Measurements from ENCODE around the gene B3GALT4. TPM values are rescaled to one million over a fixed set of nuclear protein-coding genes. Genes with fewer than 3 reads are reported as not detected.

B3GALT4 gene
- total and polyA plus RNA-seq, 2 of the 13 experiments (the other 11 are each of a cell fraction or from before 2014, with no cell fraction given) = 0.04 to 0.27 TPM

DNA sequence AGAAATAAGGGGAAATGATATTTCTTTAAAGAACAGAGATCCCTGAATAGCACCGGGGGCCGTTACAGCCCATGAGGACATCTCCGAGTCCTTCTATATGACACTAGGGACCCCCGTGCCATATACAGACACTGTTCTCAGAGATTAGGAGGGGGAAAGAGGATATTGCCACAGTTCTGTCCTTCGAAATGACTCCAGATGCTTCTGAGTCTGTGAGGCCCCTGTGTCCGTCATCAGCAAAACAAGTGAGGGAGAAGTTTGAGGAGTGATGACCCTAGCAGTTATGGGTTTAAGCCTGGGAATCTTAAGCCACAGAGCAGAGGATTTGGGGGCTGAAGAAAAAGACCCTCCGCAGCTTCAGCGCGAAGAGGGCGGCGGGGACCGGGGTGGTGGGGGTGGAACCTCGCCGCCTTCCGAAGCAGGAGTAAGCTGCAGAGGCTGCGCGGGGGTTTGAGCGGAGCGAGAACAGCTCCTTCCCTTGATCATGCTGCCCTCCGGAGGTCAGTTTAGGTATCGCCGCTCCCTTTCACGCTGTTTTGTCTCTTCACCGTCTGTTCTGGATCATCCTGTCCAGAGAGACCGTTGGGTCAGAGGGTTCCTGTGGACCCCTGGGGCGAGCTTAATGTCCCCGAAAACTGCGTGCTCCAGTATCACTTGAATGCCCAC is 28.8 kb upstream of the B3GALT4 start (continued):
- TF ChIP-seq ZNF501 (CRISPR knock-in tag; IDR thresholded peaks at IDR 0.05) = no peak
- TF ChIP-seq ZNF678 (CRISPR knock-in tag; IDR thresholded peaks at IDR 0.05) = no peak
- no peak for TF ChIP-seq ZNF567 (CRISPR knock-in tag; IDR thresholded peaks at IDR 0.05; ENCODE audit: borderline replicate concordance)
- no peak for TF ChIP-seq SMARCE1 (IDR thresholded peaks at IDR 0.05; ENCODE audit: borderline replicate concordance)
- no peak for TF ChIP-seq ZNF225 (CRISPR knock-in tag; IDR thresholded peaks at IDR 0.05)
- TF ChIP-seq, protein P1, sequence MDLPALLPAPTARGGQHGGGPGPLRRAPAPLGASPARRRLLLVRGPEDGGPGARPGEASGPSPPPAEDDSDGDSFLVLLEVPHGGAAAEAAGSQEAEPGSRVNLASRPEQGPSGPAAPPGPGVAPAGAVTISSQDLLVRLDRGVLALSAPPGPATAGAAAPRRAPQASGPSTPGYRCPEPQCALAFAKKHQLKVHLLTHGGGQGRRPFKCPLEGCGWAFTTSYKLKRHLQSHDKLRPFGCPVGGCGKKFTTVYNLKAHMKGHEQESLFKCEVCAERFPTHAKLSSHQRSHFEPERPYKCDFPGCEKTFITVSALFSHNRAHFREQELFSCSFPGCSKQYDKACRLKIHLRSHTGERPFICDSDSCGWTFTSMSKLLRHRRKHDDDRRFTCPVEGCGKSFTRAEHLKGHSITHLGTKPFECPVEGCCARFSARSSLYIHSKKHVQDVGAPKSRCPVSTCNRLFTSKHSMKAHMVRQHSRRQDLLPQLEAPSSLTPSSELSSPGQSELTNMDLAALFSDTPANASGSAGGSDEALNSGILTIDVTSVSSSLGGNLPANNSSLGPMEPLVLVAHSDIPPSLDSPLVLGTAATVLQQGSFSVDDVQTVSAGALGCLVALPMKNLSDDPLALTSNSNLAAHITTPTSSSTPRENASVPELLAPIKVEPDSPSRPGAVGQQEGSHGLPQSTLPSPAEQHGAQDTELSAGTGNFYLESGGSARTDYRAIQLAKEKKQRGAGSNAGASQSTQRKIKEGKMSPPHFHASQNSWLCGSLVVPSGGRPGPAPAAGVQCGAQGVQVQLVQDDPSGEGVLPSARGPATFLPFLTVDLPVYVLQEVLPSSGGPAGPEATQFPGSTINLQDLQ (CRISPR knock-in tag; IDR thresholded peaks at IDR 0.05) = no peak
- 0 out of 2 replicates have a peak, but pooled peaks have one; percentile 1 for TF ChIP-seq NFE2L2 (IDR thresholded peaks at IDR 0.05; ENCODE audit: low read length)
- TF ChIP-seq ZNF235 (CRISPR knock-in tag; IDR thresholded peaks at IDR 0.05; ENCODE audit: borderline replicate concordance) = no peak
- TF ChIP-seq ARNT2 (CRISPR knock-in tag; IDR thresholded peaks at IDR 0.05; ENCODE audit: low read depth) = no peak
- TF ChIP-seq, protein P2, sequence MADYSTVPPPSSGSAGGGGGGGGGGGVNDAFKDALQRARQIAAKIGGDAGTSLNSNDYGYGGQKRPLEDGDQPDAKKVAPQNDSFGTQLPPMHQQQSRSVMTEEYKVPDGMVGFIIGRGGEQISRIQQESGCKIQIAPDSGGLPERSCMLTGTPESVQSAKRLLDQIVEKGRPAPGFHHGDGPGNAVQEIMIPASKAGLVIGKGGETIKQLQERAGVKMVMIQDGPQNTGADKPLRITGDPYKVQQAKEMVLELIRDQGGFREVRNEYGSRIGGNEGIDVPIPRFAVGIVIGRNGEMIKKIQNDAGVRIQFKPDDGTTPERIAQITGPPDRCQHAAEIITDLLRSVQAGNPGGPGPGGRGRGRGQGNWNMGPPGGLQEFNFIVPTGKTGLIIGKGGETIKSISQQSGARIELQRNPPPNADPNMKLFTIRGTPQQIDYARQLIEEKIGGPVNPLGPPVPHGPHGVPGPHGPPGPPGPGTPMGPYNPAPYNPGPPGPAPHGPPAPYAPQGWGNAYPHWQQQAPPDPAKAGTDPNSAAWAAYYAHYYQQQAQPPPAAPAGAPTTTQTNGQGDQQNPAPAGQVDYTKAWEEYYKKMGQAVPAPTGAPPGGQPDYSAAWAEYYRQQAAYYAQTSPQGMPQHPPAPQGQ (CRISPR knock-in tag; IDR thresholded peaks at IDR 0.05; ENCODE audit: borderline replicate concordance) = no peak
- TF ChIP-seq, protein P3, sequence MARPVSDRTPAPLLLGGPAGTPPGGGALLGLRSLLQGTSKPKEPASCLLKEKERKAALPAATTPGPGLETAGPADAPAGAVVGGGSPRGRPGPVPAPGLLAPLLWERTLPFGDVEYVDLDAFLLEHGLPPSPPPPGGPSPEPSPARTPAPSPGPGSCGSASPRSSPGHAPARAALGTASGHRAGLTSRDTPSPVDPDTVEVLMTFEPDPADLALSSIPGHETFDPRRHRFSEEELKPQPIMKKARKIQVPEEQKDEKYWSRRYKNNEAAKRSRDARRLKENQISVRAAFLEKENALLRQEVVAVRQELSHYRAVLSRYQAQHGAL (CRISPR knock-in tag; IDR thresholded peaks at IDR 0.05; ENCODE audit: not compliant biosample characterization) = no peak
- TF ChIP-seq NR2F2 (IDR thresholded peaks at IDR 0.05; ENCODE audit: borderline replicate concordance, low read depth) = no peak
- TF ChIP-seq, protein P4, sequence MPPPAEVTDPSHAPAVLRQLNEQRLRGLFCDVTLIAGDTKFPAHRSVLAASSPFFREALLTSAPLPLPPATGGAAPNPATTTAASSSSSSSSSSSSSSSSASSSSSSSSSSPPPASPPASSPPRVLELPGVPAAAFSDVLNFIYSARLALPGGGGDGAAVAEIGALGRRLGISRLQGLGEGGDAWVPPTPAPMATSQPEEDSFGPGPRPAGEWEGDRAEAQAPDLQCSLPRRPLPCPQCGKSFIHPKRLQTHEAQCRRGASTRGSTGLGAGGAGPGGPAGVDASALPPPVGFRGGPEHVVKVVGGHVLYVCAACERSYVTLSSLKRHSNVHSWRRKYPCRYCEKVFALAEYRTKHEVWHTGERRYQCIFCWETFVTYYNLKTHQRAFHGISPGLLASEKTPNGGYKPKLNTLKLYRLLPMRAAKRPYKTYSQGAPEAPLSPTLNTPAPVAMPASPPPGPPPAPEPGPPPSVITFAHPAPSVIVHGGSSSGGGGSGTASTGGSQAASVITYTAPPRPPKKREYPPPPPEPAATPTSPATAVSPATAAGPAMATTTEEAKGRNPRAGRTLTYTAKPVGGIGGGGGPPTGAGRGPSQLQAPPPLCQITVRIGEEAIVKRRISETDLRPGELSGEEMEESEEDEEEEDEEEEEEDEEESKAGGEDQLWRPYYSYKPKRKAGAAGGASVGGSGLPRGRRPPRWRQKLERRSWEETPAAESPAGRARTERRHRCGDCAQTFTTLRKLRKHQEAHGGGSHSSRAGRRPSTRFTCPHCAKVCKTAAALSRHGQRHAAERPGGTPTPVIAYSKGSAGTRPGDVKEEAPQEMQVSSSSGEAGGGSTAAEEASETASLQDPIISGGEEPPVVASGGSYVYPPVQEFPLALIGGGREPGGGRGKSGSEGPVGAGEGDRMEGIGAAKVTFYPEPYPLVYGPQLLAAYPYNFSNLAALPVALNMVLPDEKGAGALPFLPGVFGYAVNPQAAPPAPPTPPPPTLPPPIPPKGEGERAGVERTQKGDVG (CRISPR knock-in tag; IDR thresholded peaks at IDR 0.05; ENCODE audit: borderline replicate concordance) = no peak
- peak; percentile 24; the same call in 1 of the 2 replicates for TF ChIP-seq KDM5A (IDR thresholded peaks at IDR 0.05; ENCODE audit: borderline replicate concordance, low read length)
- TF ChIP-seq, protein P5, sequence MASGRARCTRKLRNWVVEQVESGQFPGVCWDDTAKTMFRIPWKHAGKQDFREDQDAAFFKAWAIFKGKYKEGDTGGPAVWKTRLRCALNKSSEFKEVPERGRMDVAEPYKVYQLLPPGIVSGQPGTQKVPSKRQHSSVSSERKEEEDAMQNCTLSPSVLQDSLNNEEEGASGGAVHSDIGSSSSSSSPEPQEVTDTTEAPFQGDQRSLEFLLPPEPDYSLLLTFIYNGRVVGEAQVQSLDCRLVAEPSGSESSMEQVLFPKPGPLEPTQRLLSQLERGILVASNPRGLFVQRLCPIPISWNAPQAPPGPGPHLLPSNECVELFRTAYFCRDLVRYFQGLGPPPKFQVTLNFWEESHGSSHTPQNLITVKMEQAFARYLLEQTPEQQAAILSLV (CRISPR knock-in tag; IDR thresholded peaks at IDR 0.05; ENCODE audit: borderline replicate concordance) = no peak
- no peak for TF ChIP-seq KAT7 (CRISPR knock-in tag; IDR thresholded peaks at IDR 0.05; ENCODE audit: borderline replicate concordance)
- TF ChIP-seq STAG1 (CRISPR knock-in tag; IDR thresholded peaks at IDR 0.05) = peak; percentile 97
- no peak for TF ChIP-seq PHF5A (CRISPR knock-in tag; IDR thresholded peaks at IDR 0.05; ENCODE audit: low read depth, unreplicated experiment)
- TF ChIP-seq ASH2L (IDR thresholded peaks at IDR 0.05; ENCODE audit: insufficient read length, low read depth, low read length) = no peak
- TF ChIP-seq ZNF138 (CRISPR knock-in tag; IDR thresholded peaks at IDR 0.05; ENCODE audit: low read depth) = no peak
